HEK293T (cell line): ENCODE results near the gene USP15.

ENCODE experiments used
- CTCF ChIA-PET: fragments of 350-600 bp; formaldehyde crosslinking; extraction: SDS; loops from one replicate; lab custom pipeline; 2021; ENCODE audit warnings: antibody characterized with exemption, inconsistent platforms; lab: Yijun Ruan, JAX
- POLR2A ChIA-PET: fragments of 350-600 bp; formaldehyde crosslinking; extraction: SDS; loops from one replicate; lab custom pipeline; 2020; ENCODE audit warnings: antibody characterized with exemption, inconsistent platforms; lab: Yijun Ruan, JAX
- DNase-seq: peaks from one replicate; pipeline ENCODE4 v3.0.0; 2012; ENCODE audit warnings: mixed read lengths; ENCODE audit errors: extremely low spot score
- ARNT ChIP-seq: fragments of 450-650 bp; IDR thresholded peaks from 2 replicates; pipeline ENCODE4 v1.6.1; 2017; ENCODE audit warnings: mild to moderate bottlenecking
- BHLHE40 ChIP-seq: fragments of 450-650 bp; IDR thresholded peaks from 2 replicates; pipeline ENCODE4 v1.6.1; 2016; ENCODE audit warnings: mild to moderate bottlenecking, moderate library complexity, borderline replicate concordance
- CTBP1 ChIP-seq: fragments of 450-650 bp; IDR thresholded peaks from 2 replicates; pipeline ENCODE4 v1.6.1; 2016; ENCODE audit warnings: borderline replicate concordance
- ELF4 ChIP-seq: fragments of 450-650 bp; IDR thresholded peaks from 2 replicates; pipeline ENCODE4 v1.6.1; 2017; ENCODE audit warnings: antibody characterized with exemption
- FOXA1 ChIP-seq: fragments of 450-650 bp; IDR thresholded peaks from 2 replicates; pipeline ENCODE4 v1.6.1; 2016; ENCODE audit warnings: mild to moderate bottlenecking
- FOXK2 ChIP-seq: fragments of 450-650 bp; IDR thresholded peaks from 2 replicates; pipeline ENCODE4 v1.6.1; 2016; ENCODE audit warnings: mild to moderate bottlenecking
- FOXM1 ChIP-seq: fragments of 450-650 bp; IDR thresholded peaks from 2 replicates; pipeline ENCODE4 v1.6.1; 2017; ENCODE audit warnings: mild to moderate bottlenecking, borderline replicate concordance
- HDGF ChIP-seq: fragments of 450-650 bp; IDR thresholded peaks from 2 replicates; pipeline ENCODE4 v1.6.1; 2017; ENCODE audit warnings: antibody characterized with exemption, borderline replicate concordance
- L3MBTL2 ChIP-seq: fragments of 450-650 bp; conservative IDR thresholded peaks from 2 replicates; pipeline ENCODE4 v1.6.1; 2016; ENCODE audit warnings: mild to moderate bottlenecking
- LEF1 ChIP-seq: fragments of 450-650 bp; IDR thresholded peaks from 2 replicates; pipeline ENCODE4 v1.6.1; 2017; ENCODE audit warnings: mild to moderate bottlenecking, borderline replicate concordance
- NFRKB ChIP-seq: fragments of 450-650 bp; IDR thresholded peaks from 2 replicates; pipeline ENCODE4 v1.6.1; 2016; ENCODE audit warnings: mild to moderate bottlenecking, moderate library complexity
- PKNOX1 ChIP-seq: fragments of 450-650 bp; IDR thresholded peaks from 2 replicates; pipeline ENCODE4 v1.6.1; 2016
- SP1 ChIP-seq: fragments of 450-650 bp; IDR thresholded peaks from 2 replicates; pipeline ENCODE4 v1.6.1; 2017
- SUZ12 ChIP-seq: fragments of 450-650 bp; IDR thresholded peaks from 2 replicates; pipeline ENCODE4 v1.6.1; 2016; ENCODE audit warnings: mild to moderate bottlenecking
- TARDBP ChIP-seq: fragments of 450-650 bp; IDR thresholded peaks from 2 replicates; pipeline ENCODE4 v1.6.1; 2016
- ZNF384 ChIP-seq: fragments of 450-650 bp; IDR thresholded peaks from 2 replicates; pipeline ENCODE4 v1.6.1; 2016

The USP15 gene

DNA sequence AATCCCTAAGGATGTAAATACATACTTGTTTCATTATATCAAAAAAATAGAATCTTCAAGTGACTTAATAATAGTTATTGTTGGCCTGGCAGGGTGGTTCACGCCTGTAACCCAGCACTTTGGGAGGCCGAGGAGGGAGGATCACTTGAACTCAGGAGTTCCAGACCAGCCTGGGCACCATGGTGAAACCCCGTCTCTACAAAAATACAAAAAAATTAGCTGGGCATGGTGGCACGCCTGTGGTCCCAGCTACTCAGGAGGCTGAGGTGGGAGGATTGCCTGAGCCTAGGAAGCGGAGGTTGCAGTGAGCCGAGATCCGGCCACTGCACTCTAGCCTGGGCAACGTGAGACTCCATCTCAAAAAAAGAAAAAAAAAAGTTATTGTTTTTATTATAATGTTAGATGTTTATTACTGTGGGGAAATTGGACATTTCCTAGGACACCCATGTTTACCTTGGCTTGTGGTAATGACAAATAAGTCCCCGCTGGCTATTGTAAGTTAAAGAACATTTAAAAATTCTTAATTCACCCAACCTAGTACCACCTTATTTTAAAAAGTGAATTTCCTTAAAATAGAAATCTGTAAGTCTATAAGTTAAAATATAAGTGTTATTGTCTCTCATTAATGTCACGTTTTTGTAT is 1.8 kb downstream of the USP15 start:
- ChIA-PET CTCF (no interaction called here), POLR2A (no interaction called here)
- TF ChIP-seq FOXM1 (no peak), FOXA1 (no peak), ARNT (no peak), NFRKB (no peak), FOXK2 (no peak), PKNOX1 (no peak), L3MBTL2 (no peak), HDGF (no peak), TARDBP (no peak), SUZ12 (no peak), SP1 (no peak), LEF1 (no peak), BHLHE40 (no peak), ELF4 (no peak), ZNF384 (no peak), CTBP1 (no peak)

GRCh38 chr12:62263232-62263631 is 3.0 kb downstream of the USP15 start:
- ChIA-PET POLR2A (no interaction called here), CTCF (no interaction called here)
- no peak for TF ChIP-seq CTBP1
- TF ChIP-seq HDGF: no peak
- TF ChIP-seq LEF1: no peak
- no peak for TF ChIP-seq ARNT
- no peak for TF ChIP-seq NFRKB
- TF ChIP-seq ZNF384: no peak
- no peak for TF ChIP-seq ELF4
- TF ChIP-seq FOXK2: no peak
- TF ChIP-seq BHLHE40: no peak
- TF ChIP-seq L3MBTL2: no peak
- TF ChIP-seq TARDBP: no peak
- TF ChIP-seq PKNOX1: no peak
- TF ChIP-seq FOXM1: no peak
- TF ChIP-seq FOXA1: no peak
- TF ChIP-seq SUZ12: no peak
- TF ChIP-seq SP1: no peak
- DNase-seq: no peak

More for the DNA sequence above, 1.8 kb downstream of the USP15 start:
- no peak for DNase-seq

GRCh38 chr12:62263966-62264365 is 3.8 kb downstream of the USP15 start:
- POLR2A ChIA-PET: no interaction called here
- no peak for DNase-seq
- CTCF ChIA-PET: no interaction called here
- TF ChIP-seq HDGF (no peak), PKNOX1 (no peak), ARNT (no peak), SP1 (no peak), TARDBP (no peak), LEF1 (no peak), CTBP1 (no peak), BHLHE40 (no peak), ELF4 (no peak), L3MBTL2 (no peak), FOXM1 (no peak), ZNF384 (no peak), FOXA1 (no peak), NFRKB (no peak), SUZ12 (no peak), FOXK2 (no peak)

DNA sequence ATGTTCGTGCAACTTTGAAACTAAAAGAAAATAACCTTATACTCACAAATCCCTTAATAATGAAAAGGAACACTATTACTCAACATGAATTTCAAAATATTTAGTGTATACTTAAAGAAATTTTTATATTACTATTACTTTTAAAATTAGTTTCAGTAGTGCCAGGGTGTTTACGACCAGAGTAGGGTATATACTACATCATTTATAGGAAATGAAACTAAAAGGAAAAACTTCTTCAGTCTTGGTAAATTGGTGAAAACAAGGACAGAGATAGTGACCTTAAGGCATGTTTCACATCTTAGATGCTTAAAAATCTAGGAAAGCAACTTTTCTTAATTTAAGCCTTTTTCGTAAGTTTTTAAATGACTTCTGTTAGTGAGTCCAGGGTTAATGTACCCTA is 4.5 kb downstream of the USP15 start:
- no peak for TF ChIP-seq BHLHE40
- TF ChIP-seq FOXA1: no peak
- TF ChIP-seq CTBP1: no peak
- no peak for TF ChIP-seq PKNOX1
- no peak for TF ChIP-seq ZNF384
- TF ChIP-seq SP1: no peak
- no peak for TF ChIP-seq HDGF
- TF ChIP-seq L3MBTL2: no peak
- no peak for TF ChIP-seq ARNT
- TF ChIP-seq NFRKB: no peak
- TF ChIP-seq FOXK2: no peak
- no peak for TF ChIP-seq TARDBP
- no peak for TF ChIP-seq FOXM1
- no peak for TF ChIP-seq LEF1
- TF ChIP-seq ELF4: no peak
- ChIA-PET POLR2A (no interaction called here), CTCF (no interaction called here)
- DNase-seq: no peak

DNA sequence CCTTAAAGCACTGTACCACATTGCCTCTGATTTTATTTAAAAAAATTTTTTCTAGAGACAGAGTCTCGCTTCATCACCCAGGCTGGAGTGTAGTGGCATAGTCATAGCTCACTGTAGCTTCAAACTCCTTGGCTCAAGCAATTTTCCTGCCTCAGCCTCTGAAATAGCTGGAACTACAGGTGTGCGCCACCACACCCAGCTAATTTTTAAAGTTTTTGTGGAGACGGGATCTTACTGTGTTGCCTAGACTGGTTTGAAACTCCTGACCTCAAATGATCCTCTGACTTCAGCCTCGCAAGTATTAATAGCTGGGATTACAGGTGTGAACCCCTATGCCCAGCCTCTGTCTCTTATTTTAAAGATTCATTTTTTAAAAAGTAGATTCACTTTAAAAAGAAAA is 5.3 kb downstream of the USP15 start:
- TF ChIP-seq BHLHE40: no peak
- no peak for TF ChIP-seq CTBP1
- no peak for TF ChIP-seq NFRKB
- no peak for TF ChIP-seq ELF4
- no peak for TF ChIP-seq HDGF
- POLR2A ChIA-PET: no interaction called here
- CTCF ChIA-PET: no interaction called here
- no peak for DNase-seq
